Measurements from ENCODE around the gene RPS28. TPM values are rescaled to one million over a fixed set of nuclear protein-coding genes. Genes with fewer than 3 reads are reported as not detected.

Gene RPS28
- polyA plus RNA-seq, 1 donor (not counting 4 experiments of a cell fraction or from before 2014, with no cell fraction given): 960 TPM

- Histone ChIP-seq H3K9me1 (ENCODE audit: control insufficient read depth, extremely low read depth, insufficient read depth, low read length) (no peaks in the 10 kb centered on the region), H2AFZ (ENCODE audit: control insufficient read depth, low read length) (no peak overlapping the region), H3K36me3 (ENCODE audit: control insufficient read depth in 2 of 2, extremely low read depth in 1 of 2, insufficient read depth in 2 of 2, low read length in 2 of 2) (no peaks in the 10 kb centered on the region), H3K79me2 (ENCODE audit: control insufficient read depth, insufficient read depth, low read length) (no peaks in the 10 kb centered on the region), H3K9ac (ENCODE audit: control insufficient read depth, extremely low read depth, insufficient read depth, low read length) (no peak overlapping the region), H3K4me1 (ENCODE audit: control insufficient read depth, extremely low read depth, insufficient read depth, low read length) (peaks cover 4% of the 10 kb centered on the region), H3K4me2 (ENCODE audit: control insufficient read depth, extremely low read depth, insufficient read depth, low read depth, low read length) (no peak overlapping the region), H3K27me3 (ENCODE audit: control insufficient read depth, extremely low read depth, insufficient read depth, low read length) (peaks cover 19% of the 10 kb centered on the region), H3K4me3 (ENCODE audit: control insufficient read depth in 2 of 3, extremely low read depth in 1 of 3, insufficient read depth in 2 of 3, low read depth in 1 of 3, low read length in 3 of 3) (no peak overlapping the region), H3K27ac (ENCODE audit: control insufficient read depth, insufficient read depth, low read length) (no peak overlapping the region), H3K9me3 (ENCODE audit: control insufficient read depth, low read depth, low read length) (no peaks in the 10 kb centered on the region), H4K20me1 (ENCODE audit: control insufficient read depth, extremely low read depth, insufficient read depth, low read length) (no peaks in the 10 kb centered on the region)
- FAIRE-seq (no peak), DNase-seq (ENCODE audit: low read depth, low spot score) (no peak)
- dilution Hi-C loops (cut with MboI; ENCODE audit: extremely low pct_ligation_motif_present, low sequenced_read_pairs): no loop called here
- TF ChIP-seq CTCF (optimal IDR thresholded peaks at IDR 0.05 in 1 of 3, IDR thresholded peaks at IDR 0.05 in 1 of 3, conservative IDR thresholded peaks at IDR 0.05 in 1 of 3; ENCODE audit: extremely low read depth in 1 of 3, insufficient read depth in 2 of 3, low read length in 3 of 3) (no peak), EZH2 (IDR thresholded peaks at IDR 0.05; ENCODE audit: low read length) (no peak)
Measured at GRCh38 chr19:8336660-8337059, 15.4 kb downstream of the RPS28 start.

DNA sequence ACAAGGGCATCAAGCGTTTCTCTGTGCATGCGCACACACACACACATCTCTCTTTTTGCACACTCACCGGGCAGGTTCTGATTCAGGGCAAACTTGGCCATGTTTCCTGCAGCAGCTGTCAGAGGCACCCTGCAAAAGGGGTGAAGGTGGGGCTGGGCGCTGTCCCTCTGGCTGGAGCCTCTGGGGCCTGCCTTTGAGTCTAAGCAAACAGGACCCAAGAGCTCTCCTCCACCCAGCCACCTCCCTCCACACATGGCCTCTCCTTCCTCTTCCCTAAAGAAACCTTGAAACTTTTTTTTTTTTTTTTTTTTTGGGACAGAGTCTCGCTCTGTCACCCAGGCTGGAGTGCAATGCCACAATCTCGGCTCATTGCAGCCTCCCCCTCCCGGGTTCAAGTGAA, 16.4 kb downstream of the RPS28 start:
- no peak overlapping the region for H3K9ac ChIP-seq (ENCODE audit: control insufficient read depth, extremely low read depth, insufficient read depth, low read length)
- peaks cover 24% of the 10 kb centered on the region for H3K27me3 ChIP-seq (ENCODE audit: control insufficient read depth, extremely low read depth, insufficient read depth, low read length)
- no peaks in the 10 kb centered on the region for H3K9me1 ChIP-seq (ENCODE audit: control insufficient read depth, extremely low read depth, insufficient read depth, low read length)
- H3K4me3 ChIP-seq (ENCODE audit: control insufficient read depth in 2 of 3, extremely low read depth in 1 of 3, insufficient read depth in 2 of 3, low read depth in 1 of 3, low read length in 3 of 3): no peak overlapping the region
- FAIRE-seq (no peak), DNase-seq (ENCODE audit: low read depth, low spot score) (no peak)
- no peaks in the 10 kb centered on the region for H3K79me2 ChIP-seq (ENCODE audit: control insufficient read depth, insufficient read depth, low read length)
- no peaks in the 10 kb centered on the region for H3K36me3 ChIP-seq (ENCODE audit: control insufficient read depth in 2 of 2, extremely low read depth in 1 of 2, insufficient read depth in 2 of 2, low read length in 2 of 2)
- no peak overlapping the region for H3K4me2 ChIP-seq (ENCODE audit: control insufficient read depth, extremely low read depth, insufficient read depth, low read depth, low read length)
- no peaks in the 10 kb centered on the region for H4K20me1 ChIP-seq (ENCODE audit: control insufficient read depth, extremely low read depth, insufficient read depth, low read length)
- dilution Hi-C loops (cut with MboI; ENCODE audit: extremely low pct_ligation_motif_present, low sequenced_read_pairs): no loop called here
- H3K4me1 ChIP-seq (ENCODE audit: control insufficient read depth, extremely low read depth, insufficient read depth, low read length): peaks cover 4% of the 10 kb centered on the region
- H3K27ac ChIP-seq (ENCODE audit: control insufficient read depth, insufficient read depth, low read length): no peak overlapping the region
- H3K9me3 ChIP-seq (ENCODE audit: control insufficient read depth, low read depth, low read length): no peaks in the 10 kb centered on the region
- H2AFZ ChIP-seq (ENCODE audit: control insufficient read depth, low read length): no peak overlapping the region
- no peak for TF ChIP-seq CTCF (optimal IDR thresholded peaks at IDR 0.05 in 1 of 3, IDR thresholded peaks at IDR 0.05 in 1 of 3, conservative IDR thresholded peaks at IDR 0.05 in 1 of 3; ENCODE audit: extremely low read depth in 1 of 3, insufficient read depth in 2 of 3, low read length in 3 of 3)
- no peak for TF ChIP-seq EZH2 (IDR thresholded peaks at IDR 0.05; ENCODE audit: low read length)
